ENCODE results near the gene SRP72. TPM values are rescaled to one million over a fixed set of nuclear protein-coding genes. Genes with fewer than 3 reads are reported as not detected.
"Not testable (repeated sequence)": the region's sequence is repeated elsewhere in the genome, so short reads cannot be mapped to it uniquely, and the experiment has no call there.

SRP72 gene
- total and polyA plus RNA-seq, 4 donors, result 30.7 to 88.1 (median 58.2) TPM

DNA sequence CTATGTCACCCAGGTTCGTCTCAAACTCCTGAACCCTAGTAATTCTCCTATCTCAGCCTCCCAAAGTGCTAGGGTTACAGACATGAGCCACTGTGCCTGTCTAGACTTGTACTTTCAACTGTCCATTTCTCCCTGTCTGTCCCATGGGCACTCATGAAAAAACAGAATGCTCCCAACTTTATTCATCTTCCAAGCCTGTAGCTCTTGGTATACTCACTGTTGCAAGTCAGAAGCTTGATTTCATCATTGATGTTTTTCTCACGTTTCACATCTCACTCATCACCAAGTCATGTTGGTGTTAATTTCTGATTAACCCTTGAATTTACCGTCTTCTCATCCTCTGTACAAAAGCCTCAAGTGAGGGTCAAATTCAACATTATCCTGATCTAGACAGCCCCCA, 7.3 kb upstream of the SRP72 start:
- Histone ChIP-seq H3K36me3 (ENCODE audit: control insufficient read depth in 1 of 2, insufficient read depth in 2 of 2, low read length in 1 of 2) (no peaks in the 10 kb centered on the region), H3K4me1 (ENCODE audit: control insufficient read depth in 1 of 2, insufficient read depth in 2 of 2, low read length in 2 of 2) (peaks cover 0 to 3% of the 10 kb centered on the region in 2 donors), H3K27ac (ENCODE audit: low read depth in 1 of 2, low read length in 2 of 2) (no peak overlapping the region), H3K9me3 (ENCODE audit: control insufficient read depth, low read length) (no peaks in the 10 kb centered on the region), H3K4me3 (ENCODE audit: low read length in 2 of 2) (no peak overlapping the region), H3K27me3 (ENCODE audit: control insufficient read depth in 1 of 2, insufficient read depth in 2 of 2, low read length in 1 of 2) (no peaks in the 10 kb centered on the region)
- 75 to 76% methylated on average over 3 of the region's 3 CpGs for WGBS, 2 donors
- DNase-seq (no peak), ATAC-seq (ENCODE audit: low FRiP score) (no peak)
- intact Hi-C loops (cut with DNase I), result no loop called here

GRCh38 chr4:56462157-56462556, 5.3 kb upstream of the SRP72 start:
- intact Hi-C loops (cut with DNase I), result no loop called here
- Histone ChIP-seq H3K36me3 (ENCODE audit: control insufficient read depth in 1 of 2, insufficient read depth in 2 of 2, low read length in 1 of 2) (no peaks in the 10 kb centered on the region), H3K27me3 (ENCODE audit: control insufficient read depth in 1 of 2, insufficient read depth in 2 of 2, low read length in 1 of 2) (no peaks in the 10 kb centered on the region), H3K9me3 (ENCODE audit: control insufficient read depth, low read length) (no peaks in the 10 kb centered on the region), H3K4me1 (ENCODE audit: control insufficient read depth in 1 of 2, insufficient read depth in 2 of 2, low read length in 2 of 2) (peaks cover 2 to 4% of the 10 kb centered on the region in 2 donors), H3K4me3 (ENCODE audit: low read length in 2 of 2) (no peak overlapping the region), H3K27ac (ENCODE audit: low read depth in 1 of 2, low read length in 2 of 2) (no peak overlapping the region)
- no peak for ATAC-seq (ENCODE audit: low FRiP score)
- DNase-seq, result no peak

GRCh38 chr4:56463711-56464110, 3.7 kb upstream of the SRP72 start:
- intact Hi-C loops (cut with DNase I), result no loop called here
- H3K4me1 ChIP-seq (ENCODE audit: control insufficient read depth in 1 of 2, insufficient read depth in 2 of 2, low read length in 2 of 2), result peaks cover 0 to 4% of the 10 kb centered on the region in 2 donors
- H3K4me3 ChIP-seq (ENCODE audit: low read length in 2 of 2), result no peak overlapping the region
- DNase-seq (no peak), ATAC-seq (ENCODE audit: low FRiP score) (no peak)
- no peak overlapping the region for H3K27ac ChIP-seq (ENCODE audit: low read depth in 1 of 2, low read length in 2 of 2)
- WGBS, 2 donors, result 89 to 90% methylated on average over 5 of the region's 5 CpGs
- H3K36me3 ChIP-seq (ENCODE audit: control insufficient read depth in 1 of 2, insufficient read depth in 2 of 2, low read length in 1 of 2), result no peaks in the 10 kb centered on the region
- H3K27me3 ChIP-seq (ENCODE audit: control insufficient read depth in 1 of 2, insufficient read depth in 2 of 2, low read length in 1 of 2), result no peaks in the 10 kb centered on the region
- no peaks in the 10 kb centered on the region for H3K9me3 ChIP-seq (ENCODE audit: control insufficient read depth, low read length)

GRCh38 chr4:56464581-56464980, 2.8 kb upstream of the SRP72 start:
- ATAC-seq (ENCODE audit: low FRiP score) (no peak), DNase-seq (no peak)
- Histone ChIP-seq H3K4me3 (ENCODE audit: low read length in 2 of 2) (no peak overlapping the region), H3K4me1 (ENCODE audit: control insufficient read depth in 1 of 2, insufficient read depth in 2 of 2, low read length in 2 of 2) (peaks cover 0 to 4% of the 10 kb centered on the region in 2 donors), H3K36me3 (ENCODE audit: control insufficient read depth in 1 of 2, insufficient read depth in 2 of 2, low read length in 1 of 2) (no peaks in the 10 kb centered on the region), H3K9me3 (ENCODE audit: control insufficient read depth, low read length) (no peaks in the 10 kb centered on the region), H3K27me3 (ENCODE audit: control insufficient read depth in 1 of 2, insufficient read depth in 2 of 2, low read length in 1 of 2) (no peaks in the 10 kb centered on the region), H3K27ac (ENCODE audit: low read depth in 1 of 2, low read length in 2 of 2) (no peak overlapping the region)
- 78 to 82% methylated on average over 3 of the region's 3 CpGs for WGBS, 2 donors
- intact Hi-C loops (cut with DNase I), result no loop called here

GRCh38 chr4:56465599-56466295, 1.7 kb upstream of the SRP72 start:
- Histone ChIP-seq H3K4me1 (ENCODE audit: control insufficient read depth in 1 of 2, insufficient read depth in 2 of 2, low read length in 2 of 2) (peaks cover 0 to 4% of the 10 kb centered on the region in 2 donors), H3K36me3 (ENCODE audit: control insufficient read depth in 1 of 2, insufficient read depth in 2 of 2, low read length in 1 of 2) (no peaks in the 10 kb centered on the region), H3K4me3 (ENCODE audit: low read length in 2 of 2) (no peak overlapping the region), H3K27me3 (ENCODE audit: control insufficient read depth in 1 of 2, insufficient read depth in 2 of 2, low read length in 1 of 2) (no peaks in the 10 kb centered on the region), H3K9me3 (ENCODE audit: control insufficient read depth, low read length) (no peaks in the 10 kb centered on the region), H3K27ac (ENCODE audit: low read depth in 1 of 2, low read length in 2 of 2) (no peak overlapping the region)
- DNase-seq, result no peak
- ATAC-seq (ENCODE audit: low FRiP score), result no peak
- intact Hi-C loops (cut with DNase I), result loop anchor here in 1 of 2 donors (2.0 to 5.0 kb wide), 2 partner anchors 29 to 38 kb away; partner anchors contain the start of gene PAICS
- 56 to 71% methylated on average over 10 of the region's 10 CpGs for WGBS, 2 donors

DNA sequence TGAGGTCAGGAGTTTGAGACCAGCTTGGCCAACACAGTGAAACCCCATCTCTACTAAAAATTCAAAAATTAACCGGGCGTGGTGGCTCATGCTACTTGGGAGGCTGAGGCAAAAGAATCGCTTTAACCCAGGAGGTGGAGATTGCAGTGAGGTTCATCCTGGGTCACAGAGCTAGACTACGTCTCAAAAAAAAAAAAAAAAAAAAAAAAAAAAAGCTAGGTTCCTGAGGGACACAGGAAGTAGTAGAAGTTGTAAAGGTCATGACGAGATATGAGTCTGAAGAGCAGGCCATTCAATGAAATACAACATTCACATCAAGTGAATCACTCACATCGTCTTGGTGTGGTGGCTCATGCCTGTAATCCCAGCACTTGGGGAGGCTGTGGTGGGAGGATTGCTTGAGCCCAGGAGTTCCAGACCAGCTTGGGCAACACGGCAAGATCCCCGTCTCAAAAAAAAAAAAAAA, 1.1 kb upstream of the SRP72 start:
- H3K4me3 ChIP-seq (ENCODE audit: low read length in 2 of 2), result peak overlapping the region; percentile 91 to 96
- peak; percentile 27 for ATAC-seq (ENCODE audit: low FRiP score)
- H3K9me3 ChIP-seq (ENCODE audit: control insufficient read depth, low read length); H3K4me1 ChIP-seq (ENCODE audit: control insufficient read depth in 1 of 2, insufficient read depth in 2 of 2, low read length in 2 of 2); H3K27ac ChIP-seq (ENCODE audit: low read depth in 1 of 2, low read length in 2 of 2); H3K36me3 ChIP-seq (ENCODE audit: control insufficient read depth in 1 of 2, insufficient read depth in 2 of 2, low read length in 1 of 2); H3K27me3 ChIP-seq (ENCODE audit: control insufficient read depth in 1 of 2, insufficient read depth in 2 of 2, low read length in 1 of 2); DNase-seq: not testable (repeated sequence)
- intact Hi-C loops (cut with DNase I), result loop anchor here in 1 of 2 donors (2.0 to 5.0 kb wide), 2 partner anchors 30 to 39 kb away; partner anchors contain the start of gene PAICS
- 12 to 16% methylated on average over 8 of the region's 8 CpGs for WGBS, 2 donors

DNA sequence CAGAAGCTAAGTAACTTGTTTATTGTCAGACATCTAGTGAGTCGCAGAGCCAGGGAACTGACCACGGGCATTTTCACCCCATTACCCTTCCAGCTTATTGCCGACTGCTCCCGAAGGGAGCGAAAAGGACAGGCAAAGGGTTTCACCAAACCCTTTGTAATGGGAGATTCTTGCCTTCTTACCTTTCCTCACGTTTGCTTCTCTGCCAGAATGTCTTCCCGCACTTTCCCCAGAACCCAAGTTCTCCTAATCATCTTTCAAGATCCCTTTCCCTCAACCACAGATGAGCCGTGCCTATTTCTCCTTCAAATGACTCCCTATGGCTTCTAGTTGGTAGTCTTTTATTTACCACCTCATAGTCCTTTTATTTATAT, 520 bp upstream of the SRP72 start:
- Histone ChIP-seq H3K27me3 (ENCODE audit: control insufficient read depth in 1 of 2, insufficient read depth in 2 of 2, low read length in 1 of 2) (no peaks in the 10 kb centered on the region), H3K36me3 (ENCODE audit: control insufficient read depth in 1 of 2, insufficient read depth in 2 of 2, low read length in 1 of 2) (peaks cover 0 to 2% of the 10 kb centered on the region in 2 donors), H3K9me3 (ENCODE audit: control insufficient read depth, low read length) (no peaks in the 10 kb centered on the region), H3K27ac (ENCODE audit: low read depth in 1 of 2, low read length in 2 of 2) (peak overlapping the region in 1 of 2 donors; percentile 50), H3K4me3 (ENCODE audit: low read length in 2 of 2) (peak overlapping the region; percentile 91 to 96), H3K4me1 (ENCODE audit: control insufficient read depth in 1 of 2, insufficient read depth in 2 of 2, low read length in 2 of 2) (peaks cover 0 to 4% of the 10 kb centered on the region in 2 donors)
- ATAC-seq (ENCODE audit: low FRiP score) (peak; percentile 9), DNase-seq (no peak)
- intact Hi-C loops (cut with DNase I), result loop anchor here in 1 of 2 donors (2.0 to 5.0 kb wide), 2 partner anchors 30 to 40 kb away; partner anchors contain the start of gene PAICS
- WGBS, 2 donors, result 0% methylated on average over 8 of the region's 8 CpGs

GRCh38 chr4:56468097-56468422, 643 bp downstream of the SRP72 start:
- Histone ChIP-seq H3K9me3 (ENCODE audit: control insufficient read depth, low read length) (no peaks in the 10 kb centered on the region), H3K27ac (ENCODE audit: low read depth in 1 of 2, low read length in 2 of 2) (no peak overlapping the region), H3K4me3 (ENCODE audit: low read length in 2 of 2) (peak overlapping the region; percentile 91 to 96), H3K27me3 (ENCODE audit: control insufficient read depth in 1 of 2, insufficient read depth in 2 of 2, low read length in 1 of 2) (no peaks in the 10 kb centered on the region), H3K4me1 (ENCODE audit: control insufficient read depth in 1 of 2, insufficient read depth in 2 of 2, low read length in 2 of 2) (peaks cover 0 to 4% of the 10 kb centered on the region in 2 donors), H3K36me3 (ENCODE audit: control insufficient read depth in 1 of 2, insufficient read depth in 2 of 2, low read length in 1 of 2) (peaks cover 0 to 2% of the 10 kb centered on the region in 2 donors)
- ATAC-seq (ENCODE audit: low FRiP score) (peak; percentile 60), DNase-seq (no peak)
- 1% methylated on average over 10 of the region's 10 CpGs for whole genome bisulfite sequencing, 2 donors
- intact Hi-C loops (cut with DNase I), result loop anchor here in 1 of 2 donors (5.0 kb wide), 1 partner anchor 41 kb away; no protein-coding TSS in a partner anchor

Measured in aorta (tissue), 5 donors.